Lung (tissue), 12 donors: Measurements from ENCODE around the gene MAST4. TPM values are rescaled to one million over a fixed set of nuclear protein-coding genes. Genes with fewer than 3 reads are reported as not detected.

Experiments used
- ATAC-seq: fragments of 200-7000 bp; cut with Tn5 transposase; one replicate; pipeline ENCODE4 v1.9.1; 2020; ENCODE audit warnings: moderate number of reproducible peaks; ENCODE audit not compliant: insufficient read depth, low FRiP score
- DNase-seq, 3 donors: peaks; one replicate each; pipeline ENCODE4 v3.0.0-alpha.2; 2013 to 2017
- H3K27ac ChIP-seq, 2 donors: one replicate each; pipeline ENCODE4 v1.5.1; 2013; ENCODE audit warnings: mild to moderate bottlenecking in 2 of 2, moderate library complexity in 2 of 2, control low read depth in 1 of 2, inconsistent platforms in 1 of 2, low read depth in 1 of 2, low read length in 1 of 2
- H3K27me3 ChIP-seq, 3 donors: one replicate each; pipeline ENCODE4 v1.5.1; 2013; ENCODE audit warnings: low read length in 2 of 3; ENCODE audit not compliant: control insufficient read depth in 3 of 3, insufficient read depth in 3 of 3
- H3K36me3 ChIP-seq, 4 donors: one replicate each; pipeline ENCODE4 v1.5.1; 2013; ENCODE audit warnings: low read length in 4 of 4, mild to moderate bottlenecking in 1 of 4, moderate library complexity in 1 of 4; ENCODE audit not compliant: control insufficient read depth in 4 of 4, insufficient read depth in 4 of 4
- H3K4me1 ChIP-seq, 5 donors: one replicate each; pipeline ENCODE4 v1.5.1; 2013; ENCODE audit warnings: low read length in 5 of 5, mild to moderate bottlenecking in 2 of 5, moderate library complexity in 1 of 5; ENCODE audit not compliant: control insufficient read depth in 5 of 5, insufficient read depth in 5 of 5
- H3K4me3 ChIP-seq: one replicate; pipeline ENCODE4 v1.5.1; 2013; ENCODE audit warnings: mild to moderate bottlenecking, control low read depth, moderate library complexity
- H3K9ac ChIP-seq, 2 donors: one replicate each; pipeline ENCODE4 v1.5.1; 2013; ENCODE audit warnings: low read length in 2 of 2, control low read depth in 1 of 2; ENCODE audit not compliant: insufficient read depth in 1 of 2
- H3K9me3 ChIP-seq, 4 donors: one replicate each; pipeline ENCODE4 v1.5.1; 2013; ENCODE audit warnings: low read length in 3 of 4, mild to moderate bottlenecking in 1 of 4, moderate library complexity in 1 of 4; ENCODE audit not compliant: control insufficient read depth in 4 of 4, insufficient read depth in 3 of 4
- WGBS, 2 donors: extraction: QIAGEN DNeasy Blood & Tissue Kit; methylation state at CpG; one replicate each; pipeline ENCODE4 v1.1.7; 2013; 5-methylcytosine and 5-hydroxymethylcytosine counted together
- polyA plus RNA-seq, 2 donors: library from polyadenylated mRNA; stranded (reverse); fragments of 200-250 nt; gene quantifications; one replicate each; pipeline ENCODE4 v1.2.1, GENCODE V29; 2013
- total RNA-seq, 2 donors: library from RNA; depleted of rRNA in 1 of 2; stranded (reverse); fragments of >200 nt in 1 of 2; gene quantifications; one replicate each; pipeline ENCODE4 v1.2.1, GENCODE V29; 2014 to 2021
- TF ChIP-seq, protein P1 (sequence below): IDR thresholded peaks from 2 replicates; pipeline ENCODE4 v1.5.1; 2012; ENCODE audit warnings: mild to moderate bottlenecking; ENCODE audit errors: control extremely low read depth, extremely low read depth
- donor health status: control.
- donor health status: control.
- donor health status: Bipolar disorder and iron deficiency.
- donor health status: healthy.
- donor health status: DM: yes; HTN: yes; CAD: no.

Gene MAST4
- total and polyA plus RNA-seq, 4 donors: 13.9 to 153 (median 46.2) TPM

DNA sequence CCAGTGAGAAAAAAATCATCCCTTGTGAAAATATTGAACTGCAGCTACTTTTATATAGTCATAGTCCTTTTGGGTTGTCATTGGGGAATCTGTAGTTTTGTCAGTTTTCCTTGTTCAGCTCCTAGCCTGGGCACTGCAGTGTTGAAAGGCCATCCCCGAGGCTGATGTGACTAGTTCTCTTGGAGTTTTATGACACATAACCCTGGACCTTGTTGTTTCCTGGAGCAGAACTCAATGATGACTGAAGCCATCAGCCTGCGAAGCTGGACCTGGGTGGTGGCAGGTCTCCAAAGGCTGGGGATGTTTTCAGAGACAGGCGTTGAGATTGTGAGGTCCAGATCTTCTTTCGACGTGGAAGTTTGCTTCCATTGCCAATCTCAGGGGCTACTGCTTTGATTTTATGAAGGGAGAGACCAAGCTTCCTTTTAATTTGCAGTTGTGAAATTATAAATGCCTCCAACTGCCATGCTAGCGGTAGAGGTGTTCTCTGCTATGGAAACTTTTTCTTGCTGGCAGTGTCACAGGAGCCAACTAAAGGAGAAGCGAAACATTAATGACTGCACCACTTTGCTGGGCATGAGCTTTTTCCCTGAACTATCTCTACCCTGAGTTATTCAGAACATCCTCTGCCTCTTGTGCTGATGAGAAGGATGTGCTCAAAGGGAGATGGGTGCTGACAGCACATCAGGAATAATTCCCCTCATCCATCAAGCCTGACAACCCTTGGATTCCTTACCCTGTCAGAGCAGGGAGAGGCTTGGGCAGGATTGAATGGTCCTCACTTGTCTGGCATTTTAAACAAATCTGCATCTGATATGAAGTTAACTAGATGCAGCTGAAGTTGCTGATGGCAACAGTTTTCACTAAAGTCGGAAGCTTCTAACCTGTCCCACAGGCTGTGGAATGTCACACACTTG is 209.6 kb downstream of the MAST4 start:
- TF ChIP-seq, protein P1, sequence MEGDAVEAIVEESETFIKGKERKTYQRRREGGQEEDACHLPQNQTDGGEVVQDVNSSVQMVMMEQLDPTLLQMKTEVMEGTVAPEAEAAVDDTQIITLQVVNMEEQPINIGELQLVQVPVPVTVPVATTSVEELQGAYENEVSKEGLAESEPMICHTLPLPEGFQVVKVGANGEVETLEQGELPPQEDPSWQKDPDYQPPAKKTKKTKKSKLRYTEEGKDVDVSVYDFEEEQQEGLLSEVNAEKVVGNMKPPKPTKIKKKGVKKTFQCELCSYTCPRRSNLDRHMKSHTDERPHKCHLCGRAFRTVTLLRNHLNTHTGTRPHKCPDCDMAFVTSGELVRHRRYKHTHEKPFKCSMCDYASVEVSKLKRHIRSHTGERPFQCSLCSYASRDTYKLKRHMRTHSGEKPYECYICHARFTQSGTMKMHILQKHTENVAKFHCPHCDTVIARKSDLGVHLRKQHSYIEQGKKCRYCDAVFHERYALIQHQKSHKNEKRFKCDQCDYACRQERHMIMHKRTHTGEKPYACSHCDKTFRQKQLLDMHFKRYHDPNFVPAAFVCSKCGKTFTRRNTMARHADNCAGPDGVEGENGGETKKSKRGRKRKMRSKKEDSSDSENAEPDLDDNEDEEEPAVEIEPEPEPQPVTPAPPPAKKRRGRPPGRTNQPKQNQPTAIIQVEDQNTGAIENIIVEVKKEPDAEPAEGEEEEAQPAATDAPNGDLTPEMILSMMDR: no peak
- Histone ChIP-seq H3K9me3 (no peaks in the 10 kb centered on the region), H3K4me3 (no peak overlapping the region), H3K27me3 (no peaks in the 10 kb centered on the region), H3K27ac (peak overlapping the region in 1 of 2 donors; percentile 24), H3K9ac (no peak overlapping the region), H3K4me1 (peaks cover 0 to 13% (median 5%) of the 10 kb centered on the region in 5 donors), H3K36me3 (no peaks in the 10 kb centered on the region)
- WGBS, 2 donors: 86 to 88% methylated on average over 8 of the region's 8 CpGs
- no peak for ATAC-seq
- DNase-seq: no peak

DNA sequence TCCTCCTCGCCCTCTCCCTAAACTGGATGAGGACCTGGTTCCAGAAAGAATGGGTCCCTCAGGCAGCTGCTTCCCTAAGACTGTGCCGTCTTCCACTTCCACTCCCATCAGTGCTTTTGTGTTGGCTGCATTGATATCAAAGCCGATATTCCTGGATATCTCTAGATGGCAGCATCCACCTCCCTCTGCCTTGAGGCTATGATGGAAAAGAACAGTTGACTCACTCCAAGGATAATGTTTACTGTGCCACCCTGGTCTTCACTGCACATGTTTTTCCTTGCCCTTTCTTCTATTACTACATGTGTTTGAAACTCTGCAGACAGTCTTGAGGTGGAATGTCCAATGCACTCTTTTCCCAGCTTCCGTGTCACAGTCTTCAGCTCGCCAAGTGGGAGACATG is 211.6 kb downstream of the MAST4 start:
- no peaks in the 10 kb centered on the region for H3K27me3 ChIP-seq
- H3K9ac ChIP-seq: no peak overlapping the region
- WGBS, 2 donors: 74 to 81% methylated on average over 5 of the region's 5 CpGs
- TF ChIP-seq, protein P1: no peak
- no peaks in the 10 kb centered on the region for H3K9me3 ChIP-seq
- H3K4me1 ChIP-seq: peaks cover 0 to 5% (median 3%) of the 10 kb centered on the region in 5 donors
- no peak overlapping the region for H3K4me3 ChIP-seq
- H3K36me3 ChIP-seq: no peaks in the 10 kb centered on the region
- DNase-seq (peak; percentile 49 to 81 (median 76)), ATAC-seq (no peak)
- no peak overlapping the region for H3K27ac ChIP-seq

DNA sequence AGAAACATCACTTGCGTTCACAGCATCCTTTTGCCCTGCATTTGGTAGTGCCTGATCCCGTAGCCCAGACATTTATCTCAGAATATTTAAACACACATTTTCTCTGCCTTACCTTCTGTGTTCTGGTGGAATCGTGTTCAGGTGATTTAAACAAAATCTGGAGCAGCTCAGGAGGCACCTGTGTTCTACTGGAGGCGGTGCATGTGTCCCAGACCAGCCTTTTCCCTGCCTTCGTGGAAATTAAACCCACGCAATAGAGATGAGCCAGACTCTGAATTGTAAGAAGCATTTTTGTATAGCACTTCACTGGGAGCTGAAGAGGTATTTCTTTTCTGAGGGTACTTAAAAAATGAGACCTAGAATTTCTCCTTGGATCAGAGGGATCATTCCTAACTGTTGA is 212.5 kb downstream of the MAST4 start:
- WGBS, 2 donors: 84 to 90% methylated on average over 6 of the region's 6 CpGs
- H3K4me3 ChIP-seq: no peak overlapping the region
- H3K27me3 ChIP-seq: no peaks in the 10 kb centered on the region
- ATAC-seq (no peak), DNase-seq (no peak)
- TF ChIP-seq, protein P1: no peak
- no peak overlapping the region for H3K27ac ChIP-seq
- no peaks in the 10 kb centered on the region for H3K36me3 ChIP-seq
- H3K9ac ChIP-seq: no peak overlapping the region
- H3K9me3 ChIP-seq: no peaks in the 10 kb centered on the region
- peaks cover 0 to 7% (median 0%) of the 10 kb centered on the region in 5 donors for H3K4me1 ChIP-seq
